Fibroblast of skin of left biceps (primary cell): ENCODE results near the gene MTHFD1.

Experiments
- DNase-seq, 2 experiments: peaks; one replicate each; pipeline ENCODE4 v3.0.0-alpha.2; 2013; ENCODE audit warnings: low read depth in 2 of 2

The MTHFD1 gene

DNA sequence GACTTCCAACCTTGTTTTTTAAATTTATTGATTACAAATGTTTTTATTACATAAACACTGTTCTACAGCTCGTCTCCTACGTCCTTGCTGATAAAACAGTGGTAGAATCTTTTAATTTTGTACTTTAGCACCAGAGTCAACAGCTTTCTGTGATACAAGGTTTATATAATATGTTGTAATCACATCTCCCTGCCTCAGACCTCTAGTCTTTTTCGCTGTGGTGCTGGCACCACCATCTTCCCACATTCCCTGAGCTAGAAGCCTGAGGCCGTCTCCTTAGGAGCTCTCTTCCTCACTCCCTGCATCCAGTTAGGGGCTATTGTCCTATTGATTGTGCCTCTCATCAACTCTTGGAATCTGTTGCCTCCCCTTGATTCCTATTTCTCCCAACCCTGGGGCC is 17.1 kb downstream of the MTHFD1 start:
- DNase-seq = no peak

DNA sequence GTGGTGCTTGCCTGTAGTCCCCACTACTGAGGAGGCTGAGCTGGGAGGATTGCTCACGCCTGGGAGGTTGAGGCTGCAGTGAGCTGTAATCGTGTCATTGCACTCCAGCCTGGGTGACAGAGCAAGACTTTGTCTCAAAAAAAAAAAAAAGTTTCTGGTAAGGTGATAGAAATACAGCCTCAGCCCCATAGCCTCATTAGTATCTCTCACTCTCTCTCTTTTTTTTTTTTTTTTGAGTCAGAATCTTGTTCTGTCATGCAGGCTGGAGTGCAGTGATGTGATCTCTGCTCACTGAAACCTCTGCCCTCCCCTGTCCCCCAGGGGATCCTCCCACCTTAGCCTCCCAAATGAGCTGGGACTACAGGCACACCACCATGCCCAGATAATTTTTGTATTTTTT is 19.2 kb downstream of the MTHFD1 start:
- DNase-seq = no peak

DNA sequence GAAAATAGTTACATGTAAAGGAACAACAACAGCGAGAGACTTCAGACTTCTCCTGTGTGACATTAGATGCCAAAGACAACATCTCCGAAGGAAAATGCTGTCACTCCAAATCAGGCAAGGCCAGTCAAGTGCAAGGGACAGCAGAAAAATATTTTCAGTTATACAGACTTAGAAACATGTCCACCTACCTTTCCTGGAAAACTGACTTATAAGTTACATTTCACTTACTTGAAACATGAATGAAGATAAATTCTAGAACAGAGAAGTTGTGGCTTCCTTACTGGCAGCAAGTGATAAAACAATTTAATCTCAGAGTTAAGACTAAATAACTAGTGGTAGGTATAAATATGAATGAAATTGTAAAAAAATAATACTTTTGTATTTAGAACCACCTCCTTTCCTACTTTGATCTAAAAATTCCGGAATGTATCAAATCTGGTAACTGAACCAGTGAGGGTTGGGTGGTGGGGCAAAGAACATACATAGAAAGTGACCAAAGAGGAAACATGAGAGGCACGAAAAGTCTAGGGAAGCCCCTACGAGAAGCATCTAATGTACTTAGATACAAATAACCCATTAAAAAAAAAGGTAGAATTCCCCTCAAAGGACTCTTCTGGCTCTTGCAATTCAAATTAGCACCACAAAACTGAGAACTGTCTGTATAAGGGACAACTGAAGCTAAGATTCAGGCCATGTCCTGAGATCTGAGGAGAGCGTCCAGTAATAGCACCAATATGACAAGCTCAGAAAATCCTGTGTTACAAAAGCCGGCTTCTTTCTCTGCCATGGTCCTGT is 21.2 kb downstream of the MTHFD1 start:
- no peak for DNase-seq

DNA sequence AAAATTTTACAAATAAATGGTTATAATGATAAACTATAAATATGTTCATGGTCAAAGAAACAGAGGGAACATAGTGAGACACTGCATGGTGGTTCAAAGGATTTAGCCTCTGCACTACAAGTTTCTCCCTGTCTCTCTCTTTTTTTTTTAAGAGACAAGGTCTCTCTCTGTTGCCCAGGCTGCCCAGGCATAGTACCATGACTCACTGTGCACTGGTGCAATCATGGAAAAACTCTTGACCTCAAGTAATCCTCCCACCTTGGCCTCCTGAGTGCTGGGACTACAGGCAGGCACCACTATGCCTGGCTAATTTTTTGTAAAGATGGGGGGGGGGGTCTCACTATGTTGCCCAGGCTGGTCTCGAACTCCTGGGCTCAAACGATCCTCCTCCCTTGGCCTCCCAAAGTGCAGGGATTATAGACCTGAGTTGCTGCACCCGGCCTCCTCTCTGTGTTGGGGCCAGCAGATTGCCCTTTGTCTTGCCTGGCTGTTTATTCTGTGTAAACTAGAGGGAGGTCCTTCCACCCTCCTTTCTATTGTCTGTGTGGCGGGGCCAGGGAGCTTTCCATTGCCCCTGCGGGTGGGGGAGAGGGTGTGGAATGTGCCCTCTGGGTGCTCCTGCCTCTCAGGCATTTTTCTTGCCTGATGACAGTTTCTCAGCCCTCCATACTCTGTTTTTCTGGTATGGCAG is 22.1 kb downstream of the MTHFD1 start:
- DNase-seq = no peak

DNA sequence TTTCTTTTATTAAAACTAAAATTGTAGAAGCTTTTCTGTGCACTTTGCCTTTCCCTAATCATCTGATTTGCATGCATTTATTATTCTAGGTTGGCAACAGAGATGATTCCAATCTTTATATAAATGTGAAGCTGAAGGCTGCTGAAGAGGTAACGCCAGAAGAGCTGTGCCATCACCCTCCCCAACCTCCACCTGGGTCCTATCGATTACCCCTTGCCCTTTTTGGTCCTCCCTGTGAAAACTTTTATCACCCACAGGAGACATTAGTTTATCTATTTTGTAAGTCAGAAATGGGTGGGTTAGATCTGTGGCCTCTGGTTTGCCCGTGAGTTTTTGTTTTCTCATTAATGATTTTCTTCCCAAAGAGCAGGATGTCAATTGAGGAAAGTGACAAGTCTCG is 22.8 kb downstream of the MTHFD1 start:
- no peak for DNase-seq

DNA sequence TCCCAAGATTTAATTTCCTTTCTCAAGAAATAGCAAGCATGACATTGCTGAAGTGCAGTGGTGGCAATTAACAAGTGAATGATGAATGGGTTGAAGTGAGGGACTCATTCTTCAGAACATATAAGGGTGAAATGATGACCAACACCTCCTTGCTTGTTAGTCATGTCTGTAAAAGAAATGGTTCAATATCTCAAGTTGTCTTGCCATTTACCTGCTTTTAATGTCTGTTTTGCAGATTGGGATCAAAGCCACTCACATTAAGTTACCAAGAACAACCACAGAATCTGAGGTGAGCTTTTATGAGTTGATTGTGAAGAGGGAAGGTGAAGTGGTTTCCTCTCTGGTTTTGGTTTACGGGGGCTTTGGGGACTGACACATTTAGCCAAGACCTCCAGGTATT is 24.1 kb downstream of the MTHFD1 start:
- no peak for DNase-seq

DNA sequence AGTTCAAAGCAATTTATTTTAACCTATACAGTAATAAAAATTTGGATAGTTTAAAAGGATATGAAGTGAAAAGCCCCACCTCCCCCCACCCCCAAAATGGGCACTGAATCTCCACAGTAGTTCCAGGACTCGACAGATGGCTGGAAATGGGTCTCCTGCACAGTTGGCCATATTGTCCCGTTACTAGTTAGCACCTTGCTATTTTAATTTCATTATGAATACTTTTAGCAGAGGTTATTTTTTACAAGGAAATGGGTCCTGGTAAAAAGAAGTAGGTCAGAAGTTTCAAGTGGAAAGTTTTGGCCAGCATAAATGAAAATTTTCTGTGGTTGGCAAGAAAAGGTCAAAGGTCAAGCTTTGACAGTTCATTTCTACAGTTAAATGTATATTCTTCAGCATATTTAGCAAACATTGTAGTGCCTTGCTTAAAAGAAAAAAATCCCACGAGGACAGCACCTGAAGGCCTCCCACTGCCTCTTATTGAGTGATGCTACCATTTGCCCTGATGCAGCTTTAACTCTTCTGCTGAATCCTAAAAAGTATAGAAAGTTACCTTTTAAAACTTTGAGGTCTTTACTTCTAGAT is 28.3 kb downstream of the MTHFD1 start:
- no peak for DNase-seq

DNA sequence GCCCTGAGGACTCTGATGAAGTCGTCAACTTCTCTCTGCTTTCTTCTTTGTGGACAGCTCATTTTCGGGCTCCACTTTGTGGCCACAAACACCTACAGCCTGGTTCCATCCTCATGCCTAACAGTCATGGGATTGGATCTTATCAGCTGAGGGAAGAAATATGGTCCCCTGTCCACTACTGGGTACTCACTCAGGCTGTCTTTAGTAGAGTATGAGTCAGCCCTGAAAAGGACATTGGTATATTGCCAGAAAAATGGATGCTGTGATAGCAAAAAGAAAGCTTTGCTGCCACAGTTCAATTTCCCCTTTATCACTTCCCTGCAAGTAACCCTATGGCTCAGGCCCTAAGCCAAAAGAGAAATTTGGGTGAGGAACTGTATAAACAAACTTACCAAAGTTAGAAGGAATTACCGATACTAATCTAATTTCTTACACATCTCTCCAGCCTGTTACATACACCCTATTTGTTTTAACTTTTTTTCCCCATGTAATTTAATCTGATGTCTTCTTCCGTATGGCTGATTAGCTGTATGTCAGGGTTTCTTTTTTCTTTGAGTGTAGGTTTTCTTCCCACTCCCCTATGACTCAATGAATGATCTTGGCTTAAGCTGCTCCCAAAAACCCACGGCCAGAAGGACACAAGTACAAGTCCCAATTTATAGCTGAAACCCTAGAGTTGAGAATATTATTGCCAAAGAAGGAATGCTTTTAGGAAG is 29.1 kb downstream of the MTHFD1 start:
- no peak for DNase-seq

DNA sequence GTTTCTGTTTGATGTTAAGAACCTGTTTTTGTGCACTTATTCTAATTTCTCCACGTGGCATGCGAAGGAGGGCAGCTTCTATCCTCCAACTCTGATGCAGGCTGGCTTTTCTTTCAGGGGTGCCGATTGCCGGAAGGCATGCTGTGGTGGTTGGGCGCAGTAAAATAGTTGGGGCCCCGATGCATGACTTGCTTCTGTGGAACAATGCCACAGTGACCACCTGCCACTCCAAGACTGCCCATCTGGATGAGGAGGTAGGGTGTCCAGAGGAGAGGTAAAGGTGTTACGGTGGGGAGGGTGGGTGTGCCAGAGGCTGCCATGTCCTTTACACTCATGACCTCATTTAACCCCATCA is 29.6 kb downstream of the MTHFD1 start:
- DNase-seq = no peak

DNA sequence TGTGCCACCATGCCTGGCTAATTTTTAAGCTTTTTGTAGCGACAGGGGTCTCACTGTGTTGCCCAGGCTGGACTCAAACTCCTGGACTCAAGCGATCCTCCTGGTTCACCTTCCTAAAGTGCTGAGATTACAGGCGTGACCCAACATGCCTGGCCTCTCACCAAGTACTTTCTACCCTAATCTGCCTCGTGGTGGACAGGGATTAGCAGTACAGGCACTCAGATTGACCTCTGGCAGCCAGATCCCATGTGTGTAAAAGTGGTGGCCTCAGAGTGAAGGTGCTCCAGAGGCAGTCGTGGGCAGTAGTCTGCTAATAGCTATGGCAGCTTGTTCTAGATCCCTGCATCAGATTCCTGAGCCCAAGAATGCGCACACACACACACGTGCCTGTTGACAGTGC is 30.9 kb downstream of the MTHFD1 start:
- no peak for DNase-seq

DNA sequence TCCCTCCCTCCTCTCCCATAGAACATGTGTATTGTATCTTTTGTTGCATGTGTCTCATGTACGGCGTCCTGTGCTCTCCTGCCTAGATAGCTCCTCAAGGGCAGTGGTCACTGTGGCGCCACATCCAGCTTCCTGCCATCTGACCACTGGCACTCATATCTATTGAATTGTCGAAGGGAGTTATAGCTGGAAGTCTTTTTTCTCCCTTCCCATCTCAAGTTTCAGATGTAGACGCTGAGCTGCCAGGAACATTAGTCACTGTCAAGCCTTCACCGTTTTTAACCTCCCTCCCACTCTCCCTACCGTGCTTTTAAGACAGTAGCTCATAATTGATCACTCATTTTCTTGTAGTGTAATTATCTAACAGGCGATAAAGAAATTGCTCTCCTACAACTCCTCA is 33.0 kb downstream of the MTHFD1 start:
- DNase-seq = no peak

DNA sequence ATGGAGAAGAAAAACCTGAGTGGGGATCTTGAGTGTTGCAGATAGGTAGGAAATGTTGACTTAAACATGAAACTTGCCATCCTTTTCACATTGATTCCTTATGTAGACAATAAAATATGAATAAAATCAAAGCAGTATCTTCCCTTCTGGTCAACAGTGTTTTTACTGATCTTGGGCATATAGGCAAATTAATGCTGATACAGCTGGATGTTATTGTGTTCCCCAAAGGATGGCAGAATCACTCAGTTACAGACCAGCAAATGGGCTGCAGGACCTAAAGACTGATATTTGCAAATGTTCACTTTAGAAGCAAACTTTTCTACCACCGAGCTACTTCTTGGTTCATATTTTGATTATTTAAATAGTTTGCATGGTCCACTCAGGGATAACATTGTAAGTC is 33.9 kb downstream of the MTHFD1 start:
- no peak for DNase-seq

DNA sequence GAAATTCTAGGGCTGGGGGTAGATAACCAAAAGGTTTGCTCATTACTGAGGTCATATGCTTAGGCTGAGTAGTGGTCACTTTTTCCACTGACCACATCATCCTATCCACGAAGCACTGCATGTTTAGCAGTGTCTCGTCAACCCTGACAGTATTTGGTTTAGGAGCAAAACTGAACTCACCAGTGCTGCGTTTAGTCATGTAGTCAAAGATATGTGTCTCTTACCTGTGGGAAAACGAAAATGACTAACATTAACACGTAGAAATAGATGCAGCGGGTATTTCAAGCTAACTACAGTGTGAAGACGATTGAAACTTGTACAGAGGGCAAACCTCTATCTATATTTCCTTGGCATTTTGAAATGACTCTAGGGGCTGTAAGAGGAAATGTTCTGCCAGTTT is 34.6 kb downstream of the MTHFD1 start:
- no peak for DNase-seq

DNA sequence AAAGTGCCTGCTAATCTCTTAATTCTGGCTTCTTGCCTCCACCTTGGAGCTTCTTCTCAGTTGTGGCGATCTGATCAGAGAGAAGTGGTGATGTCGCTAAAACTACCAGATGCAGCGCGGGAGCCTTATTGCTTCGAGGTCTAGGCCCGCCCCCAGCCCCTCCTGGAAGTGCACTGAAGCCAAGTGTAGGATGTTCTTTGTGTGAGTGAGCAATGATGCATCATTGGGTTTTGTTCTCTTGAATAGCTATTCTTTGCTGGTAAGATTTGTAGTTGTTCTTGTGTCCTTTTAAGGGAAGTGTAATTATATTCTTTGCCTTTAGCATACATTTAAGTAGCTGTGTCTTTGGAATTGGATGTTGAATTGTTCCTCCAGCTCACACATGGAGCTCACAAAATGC is 35.8 kb downstream of the MTHFD1 start:
- no peak for DNase-seq

DNA sequence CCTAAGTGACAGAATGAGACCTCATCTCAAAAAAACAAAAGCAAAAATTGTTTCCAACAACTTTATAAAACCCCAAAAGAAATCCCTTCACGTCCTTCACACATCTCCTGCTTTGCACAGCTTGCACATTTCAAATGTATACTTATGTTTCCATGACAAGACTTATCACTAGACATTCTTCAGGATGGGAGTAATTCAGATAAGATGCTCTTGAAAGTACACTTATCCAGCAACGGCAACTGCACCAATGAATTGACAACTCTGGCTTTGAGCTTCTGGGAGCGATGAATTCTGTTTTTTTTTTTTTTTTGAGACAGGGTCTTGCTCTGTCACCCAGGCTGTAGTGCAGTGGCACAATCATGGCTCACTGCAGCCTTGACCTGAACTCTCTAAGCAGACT is 46.4 kb downstream of the MTHFD1 start:
- DNase-seq = no peak

DNA sequence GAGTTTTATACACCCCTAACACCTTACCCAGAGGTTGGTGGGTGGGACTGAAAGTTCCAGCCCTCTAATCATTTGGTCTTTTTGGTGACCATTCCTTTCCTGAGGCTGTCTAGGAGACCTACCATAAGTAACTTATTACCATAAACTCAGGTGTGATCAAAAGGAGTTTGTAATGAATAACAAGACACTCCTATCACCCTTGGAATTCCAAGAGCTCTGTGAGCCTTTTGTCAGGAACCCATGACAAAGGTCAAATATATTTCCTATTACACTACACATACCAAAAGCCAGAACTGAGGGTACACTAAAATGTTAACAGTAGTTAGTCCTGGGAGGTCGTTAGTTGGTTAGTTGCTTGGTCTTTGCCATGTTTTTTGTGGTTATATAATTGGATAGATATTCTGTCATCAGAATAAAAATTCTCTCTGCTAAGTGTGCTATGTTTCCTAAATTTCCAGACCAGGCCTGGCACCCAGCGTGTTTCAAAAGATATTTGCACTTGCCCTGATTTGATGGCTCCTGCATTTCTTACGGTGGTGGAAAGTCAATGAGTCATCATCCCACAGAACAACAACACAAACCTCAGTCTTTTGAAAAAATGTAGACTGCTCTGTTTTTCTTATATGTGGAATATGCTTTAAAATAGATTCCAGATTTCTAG is 50.2 kb downstream of the MTHFD1 start:
- peak; percentile 88 to 90 for DNase-seq

DNA sequence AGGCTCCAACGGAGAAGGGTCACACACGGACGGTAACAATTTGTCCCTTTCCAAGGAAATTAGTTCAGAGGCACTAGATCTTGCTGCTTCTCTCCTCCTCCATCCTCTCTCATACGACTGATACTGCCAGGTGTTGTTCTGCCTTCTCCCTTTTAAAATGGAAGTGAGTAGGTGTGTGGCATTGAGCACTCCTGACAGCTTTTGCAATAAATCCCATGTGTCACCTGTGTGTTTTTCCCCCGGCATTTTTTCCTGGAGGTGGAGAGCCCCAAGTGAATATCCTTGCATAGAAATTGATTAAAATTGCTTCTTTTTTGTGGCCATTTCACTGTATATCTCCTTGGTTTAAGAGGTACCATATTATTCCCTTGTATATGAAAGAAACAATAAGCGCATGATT is 51.0 kb downstream of the MTHFD1 start:
- no peak for DNase-seq

DNA sequence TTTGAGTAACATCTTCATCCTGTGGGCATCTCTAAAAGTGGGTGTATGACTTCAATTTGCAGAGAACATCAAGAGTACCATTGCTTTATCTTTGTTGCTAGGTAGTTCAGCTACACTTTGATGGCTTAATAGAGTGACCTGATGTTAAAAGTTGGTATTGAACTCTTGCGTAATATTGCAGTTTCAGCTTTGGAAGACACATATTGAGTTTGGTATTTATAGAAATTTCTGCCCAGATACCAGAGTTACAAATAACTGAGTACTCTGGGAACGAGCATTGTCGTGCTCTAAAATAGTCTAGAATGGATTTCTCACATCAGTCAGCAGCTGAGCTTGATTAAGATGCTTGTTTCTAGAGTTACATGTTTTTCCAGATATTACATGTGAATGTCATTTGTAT is 52.3 kb downstream of the MTHFD1 start:
- DNase-seq = no peak

DNA sequence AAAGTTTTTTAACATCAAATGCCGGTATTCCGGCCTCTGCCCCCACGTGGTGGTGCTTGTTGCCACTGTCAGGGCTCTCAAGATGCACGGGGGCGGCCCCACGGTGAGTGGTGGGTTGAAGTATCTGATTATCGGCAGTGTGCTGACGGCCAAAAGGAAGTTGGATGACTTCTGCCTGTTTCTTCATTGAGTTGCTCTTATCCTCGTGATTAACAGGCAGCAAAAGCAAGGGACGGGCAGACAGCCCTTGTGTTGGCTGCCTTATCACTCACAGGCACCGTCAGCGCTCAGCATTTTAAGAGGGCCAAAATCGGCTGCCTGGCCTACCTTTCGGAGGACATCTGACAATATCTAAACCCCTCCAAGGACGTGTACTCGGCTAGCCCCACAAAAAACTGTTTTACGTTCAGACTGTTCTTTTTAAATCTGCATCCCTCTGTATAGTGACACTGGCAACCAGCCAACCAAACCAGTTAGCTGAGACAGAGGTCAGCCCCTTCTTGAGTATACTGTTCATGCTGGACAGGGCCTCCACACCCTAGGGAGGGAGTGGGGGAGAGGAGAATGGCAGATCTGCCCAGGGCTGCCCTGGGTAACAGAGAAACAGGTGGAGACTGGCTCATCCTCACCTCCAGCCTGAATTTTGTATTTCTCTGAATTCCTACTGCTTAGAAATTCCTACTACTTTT is 54.3 kb downstream of the MTHFD1 start:
- no peak for DNase-seq

DNA sequence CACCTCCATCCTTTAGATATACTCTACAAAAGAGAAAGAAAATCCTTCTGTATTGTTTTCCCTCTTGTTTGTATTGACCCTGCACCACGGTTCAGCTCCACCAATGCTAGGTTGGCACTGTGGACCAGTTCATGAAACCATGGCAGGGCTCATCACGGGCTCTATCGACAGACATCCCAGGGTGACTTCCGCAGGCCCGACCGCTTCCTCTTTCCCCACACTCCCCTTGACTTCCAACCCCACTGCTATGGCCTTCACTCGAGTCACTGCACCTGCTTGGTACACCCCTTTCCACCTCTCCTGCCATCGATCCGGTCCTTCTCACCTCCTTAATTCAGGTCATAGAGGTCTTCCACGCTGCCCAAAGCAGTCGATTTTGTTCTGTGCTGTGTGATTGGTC is 56.0 kb downstream of the MTHFD1 start:
- no peak for DNase-seq
